GM21390 (cell line): Measurements from ENCODE around the gene NPIPB2.
"Not testable (repeated sequence)": the region's sequence is repeated elsewhere in the genome, so short reads cannot be mapped to it uniquely, and the experiment has no call there.

Experiments
- ATAC-seq: cut with Tn5 transposase; IDR thresholded peaks from one replicate; pipeline ENCODE4 v1.9.1; 2021; ENCODE audit not compliant: unreplicated experiment

The NPIPB2 gene

DNA sequence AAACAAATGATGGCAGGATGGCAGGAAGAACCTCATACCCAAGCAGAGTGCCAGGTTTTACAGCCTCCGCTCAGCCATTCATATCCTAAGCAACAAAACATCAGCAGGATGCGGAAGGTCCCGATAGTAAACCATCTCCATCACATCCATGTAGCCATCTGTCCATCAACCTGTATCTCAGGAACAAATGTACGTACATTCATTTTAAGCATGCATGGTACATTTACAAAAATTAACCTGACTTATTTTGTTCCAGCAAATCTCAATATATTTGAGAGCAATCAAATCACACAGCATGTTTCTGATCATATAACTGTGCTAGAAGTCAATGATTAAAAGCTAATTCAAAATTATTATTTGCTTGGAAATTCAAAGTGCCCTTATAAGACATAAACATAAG, at the start of gene NPIPB2:
Gene NPIPB2, minus strand, starts transcription at position 101 of the 400 bp plus-strand sequence. Its CDS starts 0 bp downstream, at position 101.
- not testable (repeated sequence) for ATAC-seq

DNA sequence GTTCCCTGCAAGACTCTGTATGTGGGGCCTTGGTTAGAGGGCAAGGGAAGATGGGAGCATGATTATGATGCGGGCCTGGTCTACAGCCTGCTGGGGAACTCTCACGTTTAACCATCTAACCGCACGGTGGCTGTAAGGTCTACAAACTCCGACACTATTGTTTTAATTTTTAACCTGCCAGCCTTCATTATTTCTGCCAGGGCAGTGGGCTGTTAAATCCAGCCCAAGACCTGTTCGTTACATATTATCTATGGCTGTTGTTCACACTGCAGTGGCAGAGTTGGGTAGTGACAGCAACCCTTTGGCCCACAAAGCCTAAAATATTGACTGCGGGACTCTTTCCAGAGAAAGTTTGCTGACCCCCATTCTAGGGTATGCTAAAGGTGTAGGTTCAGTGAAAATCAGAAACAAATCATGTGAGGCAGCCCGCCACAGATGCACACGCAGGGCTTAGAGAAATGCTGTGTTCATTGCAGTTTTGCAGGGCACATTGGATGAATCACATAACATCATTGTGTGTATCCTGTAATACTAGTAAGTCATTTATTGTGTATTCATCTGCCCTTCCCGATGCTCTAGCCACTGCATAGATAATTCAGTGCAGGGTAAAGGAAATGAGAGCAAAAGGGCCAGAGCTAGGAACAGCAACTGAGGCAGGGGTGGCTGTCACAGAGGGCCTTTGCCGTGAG, 49.0 kb upstream of the NPIPB2 start:
- ATAC-seq = no peak

DNA sequence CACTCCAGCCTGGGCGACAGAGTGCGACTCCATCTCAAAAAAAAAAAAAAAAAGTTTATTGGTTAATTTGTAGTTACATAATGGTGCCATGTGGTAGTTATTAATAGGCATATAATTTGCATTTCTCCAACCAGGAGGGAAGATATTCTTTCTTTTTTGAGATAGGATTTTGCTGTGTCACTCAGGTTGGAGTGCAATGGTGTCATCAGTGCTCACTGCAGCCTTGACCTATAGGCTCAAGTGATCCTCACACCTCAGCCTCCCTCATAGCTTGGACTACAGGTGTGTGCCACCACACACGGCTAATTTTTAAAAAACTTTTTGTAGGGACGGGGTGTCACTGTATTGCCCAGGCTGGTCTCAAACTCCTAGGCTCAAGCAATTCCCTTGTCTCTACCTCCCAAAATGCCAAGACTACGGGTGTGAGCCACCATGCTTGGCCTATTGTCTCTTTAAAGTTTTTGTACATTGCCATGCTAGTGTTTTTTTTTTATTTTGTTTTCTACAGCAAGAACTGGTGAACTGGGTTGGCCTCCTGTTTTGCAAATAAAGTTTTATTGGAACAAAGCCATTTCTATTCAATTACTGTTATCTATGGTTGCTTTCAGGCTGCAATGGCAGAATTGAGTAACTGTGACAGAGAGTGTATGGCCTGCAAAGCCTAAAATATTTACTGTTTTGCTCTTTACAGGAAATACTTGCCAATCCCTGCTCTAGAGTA, 46.6 kb upstream of the NPIPB2 start:
- no peak for ATAC-seq

DNA sequence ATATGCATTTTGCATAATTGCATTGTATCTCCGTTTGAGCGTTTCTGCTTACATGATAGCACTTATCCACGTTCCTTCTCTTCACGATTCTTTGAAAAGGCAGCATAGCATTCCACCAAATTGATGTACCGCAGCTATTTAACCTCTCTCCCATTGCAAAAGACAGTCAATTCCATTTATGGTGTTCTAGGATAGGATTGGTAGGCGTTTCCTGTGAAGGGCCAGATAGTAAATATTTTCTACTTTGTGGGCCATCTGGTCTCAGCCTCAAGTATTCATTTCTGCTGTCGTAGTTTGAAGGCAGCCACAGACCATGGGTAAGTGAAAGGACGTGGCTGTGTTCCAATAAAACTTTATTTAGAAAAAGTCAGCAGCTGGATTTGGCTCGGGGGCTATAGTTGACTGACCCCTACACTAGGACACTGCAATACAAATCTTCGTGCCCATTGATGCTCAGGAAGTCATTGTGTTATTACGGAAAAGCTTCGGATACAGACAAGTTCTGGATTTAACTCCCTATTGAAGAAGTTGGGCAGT, 44.7 kb upstream of the NPIPB2 start:
- no peak for ATAC-seq

DNA sequence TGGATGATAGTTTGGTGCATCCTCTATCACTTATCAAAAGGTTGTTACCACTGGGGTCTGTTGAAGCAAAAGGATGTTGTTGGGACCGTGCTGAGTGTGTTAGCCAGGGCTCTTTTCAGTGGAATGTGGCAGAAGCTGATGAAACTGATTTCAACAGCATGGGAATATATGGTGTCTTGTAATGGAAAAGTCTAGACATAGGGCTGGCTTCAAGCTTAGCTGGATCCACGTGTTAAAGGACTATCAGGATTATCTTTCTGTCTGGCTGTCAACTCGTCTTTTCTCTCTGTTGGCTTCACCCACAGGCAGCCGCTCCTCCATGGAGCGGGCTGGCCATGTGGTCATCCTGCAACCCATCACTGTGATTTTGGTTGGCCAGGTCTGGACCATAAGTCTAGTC, 43.4 kb upstream of the NPIPB2 start:
- no peak for ATAC-seq

DNA sequence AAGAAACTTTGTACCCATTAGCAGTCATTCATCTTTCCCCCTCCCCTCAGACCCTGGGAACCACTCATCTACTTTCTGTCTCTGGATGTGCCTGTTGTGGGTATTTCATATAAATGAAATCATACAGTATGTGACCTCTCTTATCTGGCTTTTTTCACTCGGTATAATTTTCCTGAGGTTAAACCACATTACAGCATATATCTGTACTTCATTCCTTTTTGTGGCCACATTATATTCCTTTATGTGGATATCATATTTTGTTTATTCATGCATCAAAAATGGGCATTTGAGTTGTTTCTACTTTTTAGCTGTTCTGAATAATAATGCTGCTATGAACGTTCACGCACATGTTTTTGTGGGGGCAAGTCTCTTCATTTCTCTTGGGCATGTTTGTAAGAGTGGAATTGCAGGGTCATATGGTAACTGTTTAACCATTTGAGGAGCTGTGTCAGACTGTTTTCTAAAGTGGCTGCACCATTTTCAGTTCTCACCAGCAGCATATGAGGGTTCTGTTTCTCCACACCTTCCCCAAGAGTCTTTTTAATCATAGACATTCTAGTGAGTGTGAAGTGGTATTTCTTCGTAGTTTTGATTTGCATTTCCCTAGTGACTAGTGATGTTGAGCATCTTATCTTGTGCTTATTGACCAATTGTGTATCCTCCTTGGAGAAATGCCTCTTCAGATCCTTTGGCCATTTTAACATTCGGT, 38.4 kb upstream of the NPIPB2 start:
- peak; percentile 56 for ATAC-seq

DNA sequence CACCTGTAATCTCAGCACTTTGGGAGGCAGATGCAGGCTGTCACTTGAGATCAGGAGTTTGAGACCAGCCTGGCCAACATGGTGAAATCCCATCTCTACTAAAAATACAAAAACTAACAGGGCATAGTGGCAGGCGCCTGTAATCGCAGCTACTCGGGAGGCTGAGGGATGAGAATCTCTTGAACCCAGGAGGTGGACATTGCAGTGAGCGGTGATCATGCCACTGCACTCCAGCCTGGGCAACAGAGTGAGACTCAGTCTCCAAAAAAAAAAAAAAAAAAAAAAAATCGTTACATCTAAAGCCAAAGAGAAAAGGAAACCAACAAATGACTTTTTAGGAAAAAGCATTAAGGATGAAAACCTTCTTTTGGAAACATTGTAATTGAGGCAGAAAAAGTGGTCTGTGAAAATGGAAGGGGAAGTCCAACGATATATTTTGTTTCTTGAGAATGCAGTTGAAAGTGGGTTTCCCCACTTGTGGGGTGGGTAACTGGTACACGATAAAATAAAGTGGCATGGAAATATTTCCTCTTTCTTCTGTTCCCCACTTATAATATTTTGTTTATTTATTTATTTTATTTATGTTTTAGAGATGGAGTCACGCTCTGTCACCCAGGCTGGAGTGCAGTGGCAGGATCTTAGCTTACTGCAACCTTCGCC, 37.3 kb upstream of the NPIPB2 start:
- ATAC-seq = no peak

DNA sequence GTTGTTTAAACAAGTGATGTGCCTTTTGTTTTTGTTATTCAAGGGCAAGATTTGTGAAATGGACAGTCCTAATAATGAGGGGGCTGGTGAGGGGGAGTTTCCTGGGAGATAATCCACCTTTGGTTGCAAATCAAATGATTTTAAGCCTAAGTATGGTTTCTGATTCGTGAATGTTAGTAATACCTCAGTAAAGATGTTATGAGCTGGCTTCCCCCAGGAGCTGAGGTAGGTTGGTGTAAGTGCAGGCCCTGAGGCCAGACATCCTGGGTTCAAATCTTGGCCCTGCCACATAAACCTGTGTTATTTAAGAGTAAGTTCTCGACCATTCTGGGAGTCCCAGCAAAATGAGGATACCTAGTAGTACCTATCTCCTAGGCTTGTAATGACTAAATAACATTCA, 36.2 kb upstream of the NPIPB2 start:
- no peak for ATAC-seq

DNA sequence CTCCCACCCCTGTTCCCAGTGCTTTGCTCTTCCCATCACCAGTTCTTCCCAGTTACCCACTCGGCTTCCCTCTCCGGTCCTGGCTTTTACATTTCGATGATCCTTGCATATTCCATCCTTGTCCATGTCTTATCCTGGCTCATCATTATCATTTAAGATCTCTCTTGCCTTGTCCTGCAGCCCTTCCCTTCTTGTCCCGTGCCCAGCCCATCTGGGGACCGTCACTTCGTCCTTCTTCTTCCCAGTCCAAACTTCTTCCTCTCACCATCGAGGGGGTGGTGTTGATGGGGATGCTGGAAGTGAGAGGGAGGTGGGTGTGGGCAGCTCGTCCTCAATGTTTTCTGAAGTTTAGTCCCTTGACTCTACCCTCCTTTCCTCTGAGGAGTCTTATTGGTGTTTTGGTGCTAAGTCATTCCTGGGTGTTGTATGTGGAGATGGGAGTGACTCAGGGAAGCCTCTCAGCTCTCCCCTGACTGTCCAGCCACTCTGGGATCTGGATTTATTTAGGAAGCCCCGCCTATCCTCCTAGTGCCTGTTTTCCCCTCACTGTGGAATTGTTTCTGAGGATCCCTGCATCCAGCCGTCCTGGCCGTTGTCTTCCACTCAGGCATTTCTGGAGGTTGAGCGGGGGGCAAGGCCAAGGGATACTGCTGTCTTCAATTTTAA, 35.7 kb upstream of the NPIPB2 start:
- no peak for ATAC-seq

DNA sequence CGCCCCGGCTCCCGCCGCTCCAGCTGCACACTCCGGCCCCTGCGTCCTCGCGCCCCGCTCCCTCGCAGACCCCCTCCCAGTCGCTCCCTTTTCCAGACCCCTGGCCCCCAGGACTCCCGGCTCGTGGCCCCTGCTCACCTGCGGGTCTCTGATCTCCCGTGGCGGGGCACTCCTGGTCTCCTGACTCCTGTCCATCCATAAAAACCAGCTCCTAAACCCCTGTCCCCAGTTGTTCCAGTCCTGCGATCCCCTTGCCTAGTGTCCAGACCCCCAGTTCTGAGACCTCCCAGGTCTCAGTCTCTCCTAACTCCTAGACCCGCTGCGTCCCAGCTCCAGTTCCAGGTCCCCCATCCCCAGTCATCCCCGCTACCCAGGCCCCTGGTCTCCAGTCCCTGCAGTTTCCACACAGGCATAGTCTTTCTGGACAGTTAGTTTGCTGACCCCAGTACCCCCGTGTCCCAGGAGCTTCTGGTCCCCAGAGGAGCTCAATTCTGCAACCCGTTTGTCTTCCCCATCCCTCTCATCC, 35.1 kb upstream of the NPIPB2 start:
- no peak for ATAC-seq

DNA sequence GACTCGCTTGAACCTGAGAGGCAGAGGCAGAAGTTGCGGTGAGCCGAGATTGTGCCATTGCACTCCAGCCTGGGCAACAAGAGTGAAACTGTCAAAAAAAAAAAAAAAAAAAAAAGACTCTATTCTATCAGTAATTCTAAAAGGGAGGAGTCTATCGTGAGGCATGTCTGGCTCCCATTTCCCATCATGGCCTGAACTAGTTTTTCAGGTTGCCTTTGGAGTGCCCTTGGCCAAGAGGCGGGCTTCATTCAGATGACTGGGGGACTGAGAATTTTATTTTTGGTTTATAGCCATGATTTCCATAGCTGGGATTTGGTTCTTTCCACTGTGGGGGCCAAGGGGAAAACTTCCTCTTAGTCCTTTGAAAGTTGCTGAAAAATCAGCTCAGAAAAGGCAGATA, 31.2 kb upstream of the NPIPB2 start:
- no peak for ATAC-seq

DNA sequence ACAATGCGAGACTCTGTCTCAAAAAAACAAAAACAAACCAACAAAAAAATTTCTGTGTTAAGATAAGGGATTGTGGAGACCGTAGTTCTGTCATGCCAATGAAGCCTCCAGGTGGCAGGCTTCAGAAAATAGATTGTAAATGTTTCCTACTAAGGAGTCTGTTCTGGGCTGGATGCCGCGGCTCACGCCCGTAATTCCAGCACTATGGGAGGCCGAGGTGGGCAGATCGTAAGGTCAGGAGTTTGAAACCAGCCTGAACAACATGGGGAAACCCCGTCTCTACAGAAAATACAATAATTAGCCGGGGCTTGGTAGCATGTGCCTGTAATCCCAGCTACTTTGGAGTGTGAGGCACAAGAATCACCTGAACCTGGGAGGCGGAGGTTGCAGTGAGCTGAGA, 30.3 kb upstream of the NPIPB2 start:
- no peak for ATAC-seq

DNA sequence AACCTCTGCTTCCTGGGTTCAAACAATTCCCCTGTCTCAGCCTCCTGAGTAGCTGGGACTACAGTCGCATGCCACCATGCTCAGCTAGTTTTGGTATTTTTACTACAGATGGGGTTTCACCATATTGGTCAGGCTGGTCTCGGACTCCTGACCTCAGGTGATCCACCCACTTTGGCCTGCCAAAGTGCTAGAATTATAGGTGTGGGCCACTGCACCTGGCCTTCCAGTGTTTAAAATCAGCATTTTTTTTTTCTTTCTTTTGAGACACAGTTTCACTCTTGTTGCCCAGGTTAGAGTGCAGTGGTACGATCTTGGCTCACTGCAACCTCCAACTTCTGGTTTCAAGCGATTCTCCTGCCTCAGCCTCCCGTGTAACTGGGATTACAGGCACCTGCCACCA, 28.4 kb upstream of the NPIPB2 start:
- ATAC-seq = not testable (repeated sequence)

DNA sequence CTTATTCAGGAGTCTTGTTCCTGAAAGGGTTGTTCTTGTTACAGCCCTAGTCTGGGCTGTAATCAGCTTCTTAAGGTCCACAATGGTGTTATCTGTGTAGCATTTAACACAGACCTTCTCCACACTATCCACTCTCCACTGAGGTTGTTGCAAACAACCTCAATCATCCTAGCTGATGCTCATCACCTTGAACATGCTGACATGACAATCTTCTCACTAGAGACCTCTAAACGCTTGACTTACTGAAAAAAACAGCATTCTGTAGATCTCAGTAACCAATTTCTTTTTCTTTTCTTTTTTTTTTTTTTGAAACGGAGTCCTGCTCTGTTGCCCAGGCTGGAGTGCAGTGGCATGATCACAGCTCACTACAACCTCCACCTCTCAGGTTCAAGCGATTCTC, 26.7 kb upstream of the NPIPB2 start:
- no peak for ATAC-seq

DNA sequence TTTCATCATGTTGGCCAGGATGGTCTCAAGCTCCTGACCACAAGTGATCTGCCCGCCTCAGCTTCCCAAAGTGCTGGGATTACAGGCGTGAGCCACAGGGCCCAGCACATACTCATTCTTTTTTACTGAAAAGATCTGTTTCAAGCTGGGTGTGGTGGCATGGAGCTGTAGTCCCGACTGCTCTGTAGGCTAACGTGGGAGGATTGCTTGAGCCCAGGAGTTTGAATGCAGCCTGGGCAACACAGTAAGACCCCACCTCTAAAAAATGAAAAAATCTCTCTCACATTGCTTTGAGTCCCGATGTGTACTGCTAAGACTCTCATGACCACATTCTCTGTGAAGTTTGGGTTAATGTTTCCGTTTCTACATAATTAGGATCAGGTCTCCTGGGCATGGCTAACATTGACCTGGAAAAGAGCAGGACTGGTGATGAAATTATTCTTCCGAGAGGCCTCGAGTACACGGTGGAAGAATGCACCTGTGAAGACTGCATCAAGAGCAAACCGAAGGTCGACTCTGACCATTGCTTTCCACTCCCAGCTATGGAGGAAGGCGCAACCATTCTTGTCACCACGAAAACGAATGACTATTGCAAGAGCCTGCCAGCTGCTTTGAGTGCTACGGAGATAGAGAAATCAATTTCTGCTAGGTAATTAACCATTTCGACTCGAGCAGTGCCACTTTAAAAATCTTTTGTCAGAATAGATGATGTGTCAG, 25.5 kb upstream of the NPIPB2 start:
- ATAC-seq = no peak

DNA sequence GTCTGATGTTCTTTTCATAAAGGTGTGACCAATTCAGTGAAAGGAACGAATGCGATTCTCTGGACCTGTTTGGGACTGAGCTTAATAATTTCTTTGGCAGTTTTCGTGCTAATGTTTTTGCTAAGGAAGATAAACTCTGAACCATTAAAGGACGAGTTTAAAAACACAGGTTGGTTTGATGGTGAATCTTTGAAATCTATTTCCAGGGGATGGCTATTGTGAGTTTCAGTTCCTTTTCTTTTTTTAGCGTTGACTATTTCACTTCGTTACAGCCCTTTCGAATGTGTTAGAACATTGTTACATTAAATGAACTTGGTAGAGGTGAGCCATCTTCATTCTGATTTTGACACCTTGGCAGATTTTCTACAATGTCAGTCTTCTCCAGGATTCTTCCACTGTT, 24.3 kb upstream of the NPIPB2 start:
- peak; percentile 39 for ATAC-seq

DNA sequence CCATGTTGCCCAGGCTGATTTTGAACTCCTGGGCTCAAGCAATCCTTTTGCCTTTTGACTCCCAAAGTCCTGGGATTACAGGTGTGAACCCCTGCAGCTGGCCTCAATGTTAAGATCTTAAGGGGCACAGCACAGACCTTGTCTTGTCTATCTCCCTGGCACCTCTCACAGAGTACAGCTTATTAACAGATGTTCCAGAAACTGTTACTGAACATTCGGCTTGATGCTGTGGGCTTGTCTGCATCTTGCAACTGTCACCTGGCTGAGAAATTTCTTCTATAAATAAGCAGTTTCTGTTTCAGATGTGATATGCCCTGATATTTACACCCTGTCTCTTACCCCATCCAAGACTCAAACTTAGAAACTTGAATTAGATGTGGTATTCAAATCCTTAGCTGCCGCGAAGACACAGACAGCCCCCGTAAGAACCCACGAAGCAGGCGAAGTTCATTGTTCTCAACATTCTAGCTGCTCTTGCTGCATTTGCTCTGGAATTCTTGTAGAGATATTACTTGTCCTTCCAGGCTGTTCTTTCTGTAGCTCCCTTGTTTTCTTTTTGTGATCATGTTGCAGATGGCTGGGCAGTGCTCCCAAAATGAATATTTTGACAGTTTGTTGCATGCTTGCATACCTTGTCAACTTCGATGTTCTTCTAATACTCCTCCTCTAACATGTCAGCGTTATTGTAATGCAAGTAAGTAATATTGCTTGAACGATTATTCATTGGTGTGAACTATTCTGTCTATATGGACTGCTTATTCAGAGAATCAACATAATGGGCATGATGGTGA, 23.1 kb upstream of the NPIPB2 start, which contains the start of gene TNFRSF17:
Gene TNFRSF17, plus strand, starts transcription at position 450 of the 791 bp plus-strand sequence. Its CDS starts 115 bp downstream, at position 565.
- ATAC-seq = peak; percentile 73

DNA sequence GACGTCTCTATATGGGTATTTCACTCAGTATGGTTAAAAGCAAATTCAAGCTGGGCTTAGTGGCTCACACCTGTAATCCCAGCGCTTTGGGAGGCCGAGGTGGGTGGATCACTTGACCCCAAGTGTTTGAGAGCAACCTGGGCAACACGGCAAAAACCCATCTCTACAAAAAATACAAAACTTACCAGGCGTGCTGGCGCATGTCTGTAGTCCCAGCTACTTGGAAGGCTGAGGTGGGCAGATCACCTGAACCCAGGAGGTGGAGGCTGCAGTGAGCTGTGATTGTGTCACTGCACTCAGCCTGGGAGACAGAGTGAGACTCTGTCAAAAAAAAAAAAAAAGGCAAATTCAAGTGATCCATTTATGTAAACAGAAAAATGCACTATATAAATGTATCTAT, 21.9 kb upstream of the NPIPB2 start:
- ATAC-seq = no peak

DNA sequence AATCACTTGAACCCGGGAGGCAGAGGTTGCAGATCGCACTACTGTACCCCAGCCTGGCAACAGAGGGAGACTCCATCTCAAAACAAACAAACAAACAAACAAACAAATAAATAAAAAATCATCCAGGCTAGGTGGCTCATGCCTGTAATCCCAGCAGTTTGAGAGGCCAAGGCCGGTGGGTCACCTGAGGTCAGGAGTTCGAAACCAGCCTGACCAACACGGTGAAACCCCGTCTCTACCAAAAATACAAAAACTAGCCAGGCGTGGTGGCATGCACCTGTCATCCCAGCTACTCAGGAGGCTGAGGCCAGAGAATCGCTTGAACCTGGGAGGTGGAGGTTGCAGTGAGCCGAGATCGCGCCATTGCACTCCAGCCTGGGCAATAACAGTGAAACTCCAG, 21.1 kb upstream of the NPIPB2 start:
- not testable (repeated sequence) for ATAC-seq
